GM23338 (cell line): ENCODE data around the gene CNOT1. TPM values are rescaled to one million over a fixed set of nuclear protein-coding genes. Genes with fewer than 3 reads are reported as not detected.

Source experiments
- ATAC-seq: fragments of 200-7000 bp; cut with Tn5 transposase; 3 replicates; pipeline ENCODE4 v1.9.1; 2020
- DNase-seq: peaks from one replicate; pipeline ENCODE4 v3.0.0-alpha.2; 2015; ENCODE audit warnings: low spot score
- H2AFZ ChIP-seq: fragments of 200-600 bp; sonication (generic); 2 replicates; pipeline ENCODE4 v1.8.0; 2016; ENCODE audit warnings: antibody characterized with exemption, mild to moderate bottlenecking, moderate library complexity
- H3F3A ChIP-seq: fragments of 200-600 bp; sonication (generic); replicated peaks from 2 replicates; pipeline ENCODE4 v1.8.0; 2017; ENCODE audit warnings: antibody characterized with exemption, mixed run types, low read depth
- H3K27ac ChIP-seq: fragments of 200-600 bp; sonication (generic); 2 replicates; pipeline ENCODE4 v1.6.1; 2016; ENCODE audit warnings: low read depth
- H3K27me3 ChIP-seq: fragments of 200-600 bp; sonication (generic); 2 replicates; pipeline ENCODE4 v1.8.0; 2016; ENCODE audit warnings: mild to moderate bottlenecking, mixed run types, moderate library complexity; ENCODE audit not compliant: insufficient read depth
- H3K36me3 ChIP-seq: fragments of 200-600 bp; sonication (generic); 2 replicates; pipeline ENCODE4 v1.8.0; 2016; ENCODE audit warnings: mild to moderate bottlenecking; ENCODE audit not compliant: insufficient read depth
- H3K4me1 ChIP-seq: fragments of 200-600 bp; sonication (generic); 2 replicates; pipeline ENCODE4 v1.8.0; 2016; ENCODE audit warnings: mild to moderate bottlenecking, moderate library complexity; ENCODE audit not compliant: insufficient read depth
- H3K4me2 ChIP-seq: fragments of 200-600 bp; sonication (generic); 2 replicates; pipeline ENCODE4 v1.7.1; 2017; ENCODE audit warnings: mixed run types
- H3K4me3 ChIP-seq: fragments of 200-600 bp; sonication (generic); 2 replicates; pipeline ENCODE4 v1.6.1; 2016; ENCODE audit warnings: mixed run types
- H3K79me2 ChIP-seq: fragments of 200-600 bp; sonication (generic); replicated peaks from 2 replicates; pipeline ENCODE4 v1.8.0; 2017; ENCODE audit warnings: mild to moderate bottlenecking; ENCODE audit not compliant: insufficient read depth
- H3K9me2 ChIP-seq: fragments of 200-600 bp; sonication (generic); 2 replicates; pipeline ENCODE4 v1.8.0; 2017; ENCODE audit not compliant: insufficient read depth
- H4K20me1 ChIP-seq: fragments of 200-600 bp; sonication (generic); replicated peaks from 2 replicates; pipeline ENCODE4 v1.8.0; 2017; ENCODE audit warnings: mild to moderate bottlenecking; ENCODE audit not compliant: insufficient read depth
- H3K27ac Mint-ChIP-seq: 2 replicates; pipeline ENCODE4 v1.8.0; 2020; ENCODE audit warnings: inconsistent platforms, mild to moderate bottlenecking, moderate library complexity, mixed read lengths
- H3K27me3 Mint-ChIP-seq: 3 replicates; pipeline ENCODE4 v1.8.0; 2022; ENCODE audit warnings: low read depth, mild to moderate bottlenecking, moderate library complexity, mixed read lengths, inconsistent platforms; ENCODE audit not compliant: insufficient read depth, poor library complexity
- H3K36me3 Mint-ChIP-seq: 3 replicates; pipeline ENCODE4 v1.8.0; 2021; ENCODE audit warnings: low read depth, mild to moderate bottlenecking, inconsistent platforms, moderate library complexity, mixed read lengths
- H3K4me1 Mint-ChIP-seq: 3 replicates; pipeline ENCODE4 v1.8.0; 2020; ENCODE audit warnings: mild to moderate bottlenecking, inconsistent platforms, mixed read lengths
- H3K4me3 Mint-ChIP-seq: 3 replicates; pipeline ENCODE4 v1.8.0; 2021; ENCODE audit warnings: moderate library complexity, mild to moderate bottlenecking, inconsistent platforms, mixed read lengths
- H3K9me3 Mint-ChIP-seq: 3 replicates; pipeline ENCODE4 v1.8.0; 2020; ENCODE audit warnings: moderate library complexity, mild to moderate bottlenecking, inconsistent platforms, mixed read lengths
- CREB1 ChIP-seq: fragments of 250-450 bp; sonication (Bioruptor Pico); IDR thresholded peaks from 2 replicates; pipeline ENCODE4 v1.5.0; 2020; ENCODE audit warnings: low read depth, mild to moderate bottlenecking, moderate library complexity
- CTCF ChIP-seq, 2 experiments: fragments of 200-600 bp in 1 of 2; sonication (generic) in 1 of 2; conservative IDR thresholded peaks; 2 replicates each; pipeline versions ENCODE4 v1.5.1 to v1.6.1; 2016 to 2017; ENCODE audit warnings: antibody characterized with exemption in 2 of 2, low read depth in 2 of 2, mild to moderate bottlenecking in 2 of 2, moderate library complexity in 1 of 2
- ETS1 ChIP-seq: IDR thresholded peaks from 2 replicates; pipeline ENCODE4 v1.6.1; 2016; ENCODE audit warnings: antibody characterized with exemption
- EZH2 ChIP-seq: fragments of 200-600 bp; sonication (generic); IDR thresholded peaks from one replicate; pipeline ENCODE4 v1.8.0; 2017; ENCODE audit warnings: antibody characterized with exemption, mild to moderate bottlenecking, low read depth; ENCODE audit not compliant: unreplicated experiment
- NANOG ChIP-seq: IDR thresholded peaks from 2 replicates; pipeline ENCODE4 v1.6.1; 2016; ENCODE audit warnings: antibody characterized with exemption, borderline replicate concordance
- POLR2AphosphoS5 ChIP-seq: IDR thresholded peaks from 2 replicates; pipeline ENCODE4 v1.6.1; 2016; ENCODE audit warnings: antibody characterized with exemption, low read depth
- STAT1 ChIP-seq: IDR thresholded peaks from one replicate; pipeline ENCODE4 v1.6.1; 2016; ENCODE audit warnings: antibody characterized with exemption; ENCODE audit not compliant: unreplicated experiment
- ZNF114 ChIP-seq: fragments of 250-450 bp; sonication (Bioruptor Pico); IDR thresholded peaks from 2 replicates; pipeline ENCODE4 v1.5.0; 2020; ENCODE audit warnings: mild to moderate bottlenecking, moderate library complexity
- ZNF331 ChIP-seq: fragments of 250-450 bp; sonication (Bioruptor Pico); IDR thresholded peaks from 2 replicates; pipeline ENCODE4 v1.5.0; 2020; ENCODE audit warnings: low read depth, mild to moderate bottlenecking, moderate library complexity
- polyA plus RNA-seq: library from polyadenylated mRNA; unstranded; fragments of >200 nt; fragmentation: Nextera tagmentation; extraction: Ambion mirVana; gene quantifications from 2 replicates; pipeline ENCODE4 v1.2.1, GENCODE V29; 2016
- total RNA-seq: library from RNA; depleted of rRNA; stranded (reverse); fragments of >200 nt; shearing (Covaris generic); gene quantifications from 2 replicates; pipeline ENCODE4 v1.2.3, GENCODE V29; 2014

CNOT1 gene
- total and polyA plus RNA-seq, 2 experiments from 2014 or later, result 59.2 to 298 TPM

GRCh38 chr16:58629733-58630640 is at the start of gene CNOT1 (continued):
- peak; percentile 97 for TF ChIP-seq ZNF114 (CRISPR knock-in tag)

GRCh38 chr16:58678716-58679115 is 49.1 kb upstream of the CNOT1 start:
- Mint-ChIP-seq H3K36me3 (peaks cover 18% of the 10 kb centered on the region), H3K4me3 (no peak overlapping the region), H3K27me3 (peaks cover 2% of the 10 kb centered on the region), H3K9me3 (no peaks in the 10 kb centered on the region; the same call in 2 of the 3 replicates), H3K27ac (no peak overlapping the region), H3K4me1 (peaks cover 3% of the 10 kb centered on the region; the same call in 2 of the 3 replicates)
- Histone ChIP-seq H3K27ac (no peak overlapping the region), H4K20me1 (peaks cover 4% of the 10 kb centered on the region; the same call in 1 of the 2 replicates), H3F3A (no peaks in the 10 kb centered on the region), H3K79me2 (peaks cover 9% of the 10 kb centered on the region), H3K4me2 (no peak overlapping the region), H3K9me2 (no peaks in the 10 kb centered on the region), H3K27me3 (no peaks in the 10 kb centered on the region), H3K4me3 (no peak overlapping the region), H3K4me1 (peaks cover 1% of the 10 kb centered on the region; the same call in 1 of the 2 replicates), H3K36me3 (no peaks in the 10 kb centered on the region; the same call in 1 of the 2 replicates), H2AFZ (no peak overlapping the region)
- ATAC-seq (no peak), DNase-seq (no peak)
- TF ChIP-seq NANOG (no peak), CTCF (conservative IDR thresholded peaks at IDR 0.05; ENCODE audit: low read depth in 2 of 2) (peak in 1 of 2 experiments; percentile 19; a peak in 1 of 4 replicates), POLR2AphosphoS5 (no peak), EZH2 (no peak), ETS1 (no peak), STAT1 (no peak)

GRCh38 chr16:58678269-58678668 is 48.6 kb upstream of the CNOT1 start:
- no peak overlapping the region for H3K4me3 Mint-ChIP-seq
- H3K27me3 ChIP-seq, result no peaks in the 10 kb centered on the region
- H3K27me3 Mint-ChIP-seq, result no peaks in the 10 kb centered on the region

More at GRCh38 chr16:58678269-58678668, 48.6 kb upstream of the CNOT1 start:
- Mint-ChIP-seq H3K27ac (no peak overlapping the region), H3K36me3 (peaks cover 18% of the 10 kb centered on the region), H3K9me3 (no peaks in the 10 kb centered on the region; the same call in 2 of the 3 replicates), H3K4me1 (no peaks in the 10 kb centered on the region)
- no peak overlapping the region for H2AFZ ChIP-seq
- no peak overlapping the region for H3K27ac ChIP-seq
- no peaks in the 10 kb centered on the region for H3F3A ChIP-seq
- peaks cover 5% of the 10 kb centered on the region; the same call in 1 of the 2 replicates for H3K79me2 ChIP-seq
- no peak for ATAC-seq
- H3K4me2 ChIP-seq, result no peak overlapping the region
- DNase-seq, result no peak
- TF ChIP-seq ZNF331 (CRISPR knock-in tag), result no peak
- TF ChIP-seq NANOG, result no peak
- TF ChIP-seq CREB1 (CRISPR knock-in tag), result no peak
- no peak for TF ChIP-seq POLR2AphosphoS5
- no peak for TF ChIP-seq ZNF114 (CRISPR knock-in tag)
- TF ChIP-seq EZH2, result no peak
- H4K20me1 ChIP-seq, result peaks cover 4% of the 10 kb centered on the region; the same call in 1 of the 2 replicates
- no peak overlapping the region for H3K4me3 ChIP-seq
- no peaks in the 10 kb centered on the region for H3K9me2 ChIP-seq
- no peaks in the 10 kb centered on the region; the same call in 1 of the 2 replicates for H3K36me3 ChIP-seq
- H3K4me1 ChIP-seq, result no peaks in the 10 kb centered on the region
